Fibroblast of villous mesenchyme (primary cell): ENCODE results near the gene PLG. TPM values are rescaled to one million over a fixed set of nuclear protein-coding genes. Genes with fewer than 3 reads are reported as not detected.
"Not testable (repeated sequence)": the region's sequence is repeated elsewhere in the genome, so short reads cannot be mapped to it uniquely, and the experiment has no call there.

Experiments
- DNase-seq: peaks from one replicate; pipeline ENCODE4 v3.0.0-alpha.2; 2010; ENCODE audit warnings: low read depth
- H3K4me3 ChIP-seq: 2 replicates; pipeline ENCODE4 v1.5.1; 2011; ENCODE audit warnings: low read depth, mild to moderate bottlenecking, low read length
- CTCF ChIP-seq: IDR thresholded peaks from 2 replicates; pipeline ENCODE4 v1.5.1; 2012; ENCODE audit warnings: low read depth, mild to moderate bottlenecking, low read length; ENCODE audit not compliant: insufficient read depth
- total RNA-seq: library from RNA; depleted of rRNA; stranded (reverse); fragments of >200 nt; gene quantifications from 2 replicates; pipeline ENCODE4 v1.2.3, GENCODE V29; 2012

PLG gene
- total RNA-seq, 1 donor: not detected

GRCh38 chr6:160668589-160668988 lies 33.5 kb upstream of the PLG start:
- no peak for DNase-seq
- no peak overlapping the region for H3K4me3 ChIP-seq
- TF ChIP-seq CTCF: no peak

GRCh38 chr6:160676418-160676817 lies 25.6 kb upstream of the PLG start:
- H3K4me3 ChIP-seq, DNase-seq: not testable (repeated sequence)

GRCh38 chr6:160678230-160678629 lies 23.8 kb upstream of the PLG start:
- no peak for TF ChIP-seq CTCF
- no peak for DNase-seq

GRCh38 chr6:160678744-160679401 lies 23.2 kb upstream of the PLG start:
- no peak for DNase-seq

More at GRCh38 chr6:160678230-160678629, 23.8 kb upstream of the PLG start:
- H3K4me3 ChIP-seq: no peak overlapping the region

GRCh38 chr6:160679402-160679769 lies 22.7 kb upstream of the PLG start:
- no peak for TF ChIP-seq CTCF
- no peak overlapping the region for H3K4me3 ChIP-seq
- DNase-seq: no peak

More at GRCh38 chr6:160678744-160679401, 23.2 kb upstream of the PLG start:
- TF ChIP-seq CTCF: no peak
- H3K4me3 ChIP-seq: no peak overlapping the region

GRCh38 chr6:160685101-160685761 lies 16.8 kb upstream of the PLG start:
- H3K4me3 ChIP-seq, DNase-seq: not testable (repeated sequence)

- TF ChIP-seq CTCF: no peak
- DNase-seq: no peak
- H3K4me3 ChIP-seq: no peak overlapping the region
Measured at GRCh38 chr6:160685762-160686450, 16.1 kb upstream of the PLG start.
